Fibroblast of lung (primary cell): ENCODE data around the gene DESI1.
"Not testable (repeated sequence)": the region's sequence is repeated elsewhere in the genome, so short reads cannot be mapped to it uniquely, and the experiment has no call there.

ENCODE experiments used
- EZH2 ChIP-seq: IDR thresholded peaks from 2 replicates; pipeline ENCODE4 v1.5.1; 2012; ENCODE audit warnings: low read length, control low read depth, mild to moderate bottlenecking; ENCODE audit errors: missing control alignments
- TF ChIP-seq, protein P1 (sequence below), 2 donors: IDR thresholded peaks in 1 of 2; conservative IDR thresholded peaks in 1 of 2; 1 replicate in 1 of 2; 2 replicates in 1 of 2; pipeline ENCODE4 v1.5.1; 2011 to 2012; ENCODE audit warnings: low read length in 2 of 2, control low read depth in 1 of 2, inconsistent platforms in 1 of 2, low read depth in 1 of 2, mild to moderate bottlenecking in 1 of 2

DNA sequence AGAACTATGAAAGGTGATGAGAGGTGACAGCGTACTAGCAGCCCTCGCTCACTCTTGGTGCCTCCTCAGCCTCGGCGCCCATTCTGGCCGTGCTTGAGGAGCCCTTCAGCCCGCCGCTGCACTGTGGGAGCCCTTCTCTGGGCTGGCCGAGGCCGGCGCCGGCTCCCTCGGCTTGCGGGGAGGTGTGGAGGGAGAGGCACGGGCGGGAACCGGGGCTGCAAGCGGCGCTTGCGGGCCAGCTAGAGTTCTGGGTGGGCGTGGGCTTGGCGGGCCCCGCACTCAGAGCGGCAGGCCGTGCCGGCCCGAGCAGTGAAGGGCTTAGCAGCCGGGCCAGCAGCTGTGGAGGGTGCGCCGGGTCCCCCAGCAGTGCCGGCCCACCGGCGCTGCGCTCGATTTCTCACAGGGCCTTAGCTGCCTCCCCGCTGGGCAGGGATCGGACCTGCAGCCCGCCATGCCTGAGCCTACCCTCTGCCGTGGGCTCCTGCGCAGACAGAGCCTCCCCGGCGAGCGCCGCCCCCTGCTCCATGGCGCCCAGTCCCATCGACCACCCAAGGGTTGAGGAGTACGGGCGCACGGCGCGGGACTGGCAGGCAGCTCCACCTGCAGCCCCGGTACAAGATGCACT, 27.4 kb downstream of the DESI1 start:
- TF ChIP-seq, protein P1, sequence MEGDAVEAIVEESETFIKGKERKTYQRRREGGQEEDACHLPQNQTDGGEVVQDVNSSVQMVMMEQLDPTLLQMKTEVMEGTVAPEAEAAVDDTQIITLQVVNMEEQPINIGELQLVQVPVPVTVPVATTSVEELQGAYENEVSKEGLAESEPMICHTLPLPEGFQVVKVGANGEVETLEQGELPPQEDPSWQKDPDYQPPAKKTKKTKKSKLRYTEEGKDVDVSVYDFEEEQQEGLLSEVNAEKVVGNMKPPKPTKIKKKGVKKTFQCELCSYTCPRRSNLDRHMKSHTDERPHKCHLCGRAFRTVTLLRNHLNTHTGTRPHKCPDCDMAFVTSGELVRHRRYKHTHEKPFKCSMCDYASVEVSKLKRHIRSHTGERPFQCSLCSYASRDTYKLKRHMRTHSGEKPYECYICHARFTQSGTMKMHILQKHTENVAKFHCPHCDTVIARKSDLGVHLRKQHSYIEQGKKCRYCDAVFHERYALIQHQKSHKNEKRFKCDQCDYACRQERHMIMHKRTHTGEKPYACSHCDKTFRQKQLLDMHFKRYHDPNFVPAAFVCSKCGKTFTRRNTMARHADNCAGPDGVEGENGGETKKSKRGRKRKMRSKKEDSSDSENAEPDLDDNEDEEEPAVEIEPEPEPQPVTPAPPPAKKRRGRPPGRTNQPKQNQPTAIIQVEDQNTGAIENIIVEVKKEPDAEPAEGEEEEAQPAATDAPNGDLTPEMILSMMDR (conservative IDR thresholded peaks at IDR 0.05 in 1 of 2, IDR thresholded peaks at IDR 0.05 in 1 of 2; ENCODE audit: low read depth in 1 of 2, low read length in 2 of 2), result not testable (repeated sequence)
- not testable (repeated sequence) for TF ChIP-seq EZH2
